Raji (cell line): ENCODE results near the gene PCSK5.

Source experiments
- POLR2A ChIP-seq: IDR thresholded peaks from 2 replicates; pipeline ENCODE4 v1.6.1; 2011; ENCODE audit warnings: low read depth, low read length, control low read depth; ENCODE audit not compliant: insufficient read depth

The PCSK5 gene

GRCh38 chr9:76298521-76299144 lies 408.2 kb downstream of the PCSK5 start:
- no peak for TF ChIP-seq POLR2A

- TF ChIP-seq POLR2A = no peak
These were observed 412.1 kb downstream of the PCSK5 start for GRCh38 chr9:76302543-76302942.

DNA sequence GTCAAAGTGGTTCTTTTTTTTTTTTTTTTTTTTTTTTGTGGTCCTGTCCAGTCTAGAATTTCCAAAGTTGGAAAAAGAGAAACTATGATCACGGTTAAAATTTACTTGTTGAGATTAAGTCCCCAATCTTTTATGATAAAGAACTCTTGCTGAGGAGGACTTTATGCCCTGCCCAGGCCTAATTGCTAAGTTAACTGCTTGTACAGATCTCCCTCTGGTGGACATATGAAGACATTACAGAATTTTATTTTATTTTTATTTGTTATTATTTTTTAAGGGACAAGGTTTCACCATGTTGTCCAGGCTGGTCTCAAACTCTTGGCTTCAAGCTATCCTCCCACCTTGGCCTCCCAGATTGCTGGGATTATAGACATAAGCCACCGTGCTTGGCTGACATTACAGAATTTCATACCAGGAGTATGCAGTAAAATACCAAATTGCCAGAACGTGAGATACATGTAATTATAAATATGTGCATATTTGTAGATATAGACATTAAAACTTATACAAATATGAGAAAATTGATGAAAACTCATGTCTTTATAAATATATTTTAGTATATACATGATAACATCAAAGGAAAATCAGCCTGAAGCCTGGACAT lies 412.6 kb downstream of the PCSK5 start:
- TF ChIP-seq POLR2A = no peak

DNA sequence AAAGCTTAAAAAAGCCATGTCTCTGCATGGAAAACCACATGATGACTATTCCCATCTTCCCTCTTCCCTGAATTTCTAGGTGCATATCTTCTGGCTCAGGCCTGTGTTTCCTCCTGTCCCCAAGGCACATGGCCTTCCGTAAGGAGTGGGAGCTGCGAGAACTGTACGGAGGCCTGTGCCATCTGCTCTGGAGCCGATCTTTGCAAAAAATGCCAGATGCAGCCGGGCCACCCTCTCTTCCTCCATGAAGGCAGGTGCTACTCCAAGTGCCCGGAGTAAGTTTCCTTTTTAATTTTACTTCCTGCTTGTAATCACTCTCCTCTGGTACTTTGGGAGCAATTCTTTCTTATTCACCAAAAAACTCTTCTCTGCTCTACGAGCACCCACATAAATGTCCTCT lies 420.1 kb downstream of the PCSK5 start:
- TF ChIP-seq POLR2A = no peak

GRCh38 chr9:76310991-76311390 lies 420.5 kb downstream of the PCSK5 start:
- TF ChIP-seq POLR2A = no peak

DNA sequence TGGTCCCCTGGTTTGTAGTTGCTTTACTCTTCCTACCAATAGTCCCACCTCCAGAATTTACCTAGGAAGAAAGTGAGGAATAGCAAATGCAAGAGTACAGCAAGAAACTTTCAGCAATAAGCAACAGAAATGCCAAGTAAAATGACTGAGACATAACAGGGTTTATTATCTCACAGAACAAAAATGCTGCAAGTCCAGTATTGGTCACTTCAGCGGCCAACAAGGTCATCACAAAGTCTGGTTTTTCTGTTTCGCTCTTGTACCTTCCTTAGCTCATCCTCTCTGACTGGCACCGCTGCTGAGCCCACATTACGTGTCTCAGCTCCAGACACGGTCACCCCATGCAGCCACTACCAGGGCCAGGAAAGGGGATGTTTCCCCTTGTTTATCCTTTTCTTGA lies 421.1 kb downstream of the PCSK5 start:
- TF ChIP-seq POLR2A = no peak

DNA sequence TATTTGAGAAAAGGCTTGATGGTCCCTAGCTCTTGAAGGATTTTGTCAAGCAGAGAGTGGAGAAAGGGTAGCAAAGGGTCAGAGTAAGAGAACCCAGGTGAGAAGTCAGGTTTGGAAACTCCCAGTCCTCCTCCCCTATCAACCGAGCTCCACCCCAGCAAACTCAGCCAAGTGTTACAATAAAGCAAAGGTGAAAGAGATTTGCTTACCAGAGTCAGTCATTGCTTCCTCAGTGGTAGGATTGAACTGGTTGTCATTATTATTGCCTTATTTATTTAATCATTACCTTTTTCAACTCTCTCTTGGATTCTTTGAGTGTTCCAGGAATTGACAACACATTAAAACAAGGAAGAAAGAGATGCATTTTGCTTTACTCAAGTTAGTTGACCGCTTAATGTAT lies 423.3 kb downstream of the PCSK5 start:
- TF ChIP-seq POLR2A = no peak

- TF ChIP-seq POLR2A = no peak
These were observed 423.8 kb downstream of the PCSK5 start for GRCh38 chr9:76314321-76314720.

DNA sequence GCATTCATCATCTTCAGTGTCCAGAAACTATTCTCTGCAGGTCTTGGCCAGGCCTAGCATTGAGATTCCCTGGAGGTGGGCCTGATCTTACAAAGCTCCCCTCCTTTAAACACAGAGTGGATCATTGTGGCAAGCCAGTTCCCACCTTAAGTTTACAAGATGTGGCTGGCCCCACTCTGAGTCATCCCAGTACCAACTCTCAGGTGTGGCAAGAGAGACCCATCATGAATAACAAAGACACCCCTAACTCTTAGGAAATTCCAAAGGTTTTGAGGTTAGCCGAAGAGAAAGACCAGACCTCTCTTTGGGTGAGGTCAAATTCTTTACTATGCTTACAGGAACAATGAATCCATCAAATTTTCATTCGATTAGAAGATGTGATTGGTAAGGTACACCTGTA lies 425.6 kb downstream of the PCSK5 start:
- no peak for TF ChIP-seq POLR2A

DNA sequence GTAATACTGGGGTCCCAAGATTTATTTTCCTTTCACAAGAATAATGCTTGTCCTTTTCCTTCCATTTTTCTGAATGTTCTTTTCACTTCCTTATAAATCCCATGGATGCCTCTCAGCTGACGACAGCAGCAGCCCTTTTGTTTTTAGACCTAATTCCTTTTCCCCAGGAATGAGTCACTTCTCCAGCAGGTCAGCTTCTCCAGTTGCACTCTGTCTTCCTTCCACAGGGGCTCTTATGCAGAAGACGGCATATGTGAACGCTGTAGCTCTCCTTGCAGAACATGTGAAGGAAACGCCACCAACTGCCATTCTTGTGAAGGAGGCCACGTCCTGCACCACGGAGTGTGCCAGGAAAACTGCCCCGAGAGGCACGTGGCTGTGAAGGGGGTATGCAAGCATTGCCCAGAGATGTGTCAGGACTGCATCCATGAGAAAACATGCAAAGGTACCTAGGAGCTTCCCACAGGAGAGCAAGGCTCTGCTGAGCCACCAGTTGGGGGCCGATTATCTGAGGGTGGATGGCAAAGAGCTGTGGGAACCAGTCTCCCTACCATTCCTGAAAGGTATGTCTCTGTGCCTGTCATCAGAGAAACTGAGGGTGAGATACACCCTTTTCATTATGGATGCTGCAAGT lies 430.8 kb downstream of the PCSK5 start:
- no peak for TF ChIP-seq POLR2A

GRCh38 chr9:76322810-76323209 lies 432.3 kb downstream of the PCSK5 start:
- TF ChIP-seq POLR2A = no peak

- TF ChIP-seq POLR2A = no peak
These were observed 433.0 kb downstream of the PCSK5 start for GRCh38 chr9:76323490-76323889.

DNA sequence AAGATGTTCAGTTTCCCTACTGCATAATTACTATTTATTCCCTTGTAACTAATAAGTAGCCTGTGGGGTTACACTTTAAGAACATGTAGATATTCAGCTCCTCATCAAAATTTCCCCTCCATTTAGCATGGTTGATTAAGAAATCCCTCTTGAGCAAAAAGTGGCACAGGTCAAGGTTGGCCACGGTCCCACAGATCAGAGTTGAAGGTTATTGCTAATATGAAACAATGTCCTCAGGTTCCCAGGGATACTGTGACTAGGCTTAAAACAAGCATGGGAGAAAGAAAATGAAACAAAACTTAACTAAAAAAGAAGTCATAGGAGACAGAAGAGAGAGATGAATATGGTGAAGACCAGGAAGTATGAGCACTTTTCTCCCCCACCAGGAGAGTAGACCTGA lies 439.6 kb downstream of the PCSK5 start:
- TF ChIP-seq POLR2A = no peak

DNA sequence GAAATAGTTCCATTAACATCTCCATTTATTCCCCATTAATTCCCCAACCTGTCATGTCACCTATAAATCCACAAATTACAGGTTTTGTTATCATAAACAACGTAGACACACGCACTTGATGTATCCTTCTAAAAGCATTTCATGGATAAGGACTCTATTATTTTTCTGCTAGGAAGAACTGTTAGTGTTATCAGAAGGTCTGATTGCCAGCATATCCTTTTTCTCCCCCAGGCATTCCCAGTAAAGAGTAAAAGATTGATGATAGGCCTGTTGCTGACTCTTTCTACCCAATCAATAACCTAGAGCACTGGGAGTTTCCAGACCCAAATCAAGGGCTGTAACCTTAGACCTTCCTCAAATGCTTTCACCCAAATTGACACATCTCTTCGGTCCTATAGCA lies 442.9 kb downstream of the PCSK5 start:
- no peak for TF ChIP-seq POLR2A

DNA sequence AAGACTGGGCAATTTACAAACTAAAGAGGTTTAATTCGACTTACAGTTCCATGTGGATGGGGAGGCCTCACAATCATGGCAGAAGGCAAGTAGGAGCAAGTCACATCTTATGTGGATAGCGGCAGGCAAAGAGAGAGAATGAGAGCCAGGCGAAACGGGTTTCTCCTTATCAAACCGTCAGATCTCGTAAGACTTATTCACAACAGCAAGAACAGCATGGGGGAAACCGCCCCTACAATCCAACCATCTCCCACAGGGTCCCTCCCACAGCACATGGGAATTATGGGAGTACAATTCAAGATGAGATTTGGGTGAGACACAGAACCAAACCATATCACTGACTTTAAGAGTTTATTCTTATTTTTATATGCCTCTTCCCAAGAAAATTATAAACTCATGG lies 443.5 kb downstream of the PCSK5 start:
- no peak for TF ChIP-seq POLR2A

GRCh38 chr9:76336027-76336426 lies 445.6 kb downstream of the PCSK5 start:
- no peak for TF ChIP-seq POLR2A

GRCh38 chr9:76338418-76338817 lies 447.9 kb downstream of the PCSK5 start:
- no peak for TF ChIP-seq POLR2A
